Measurements from ENCODE around the gene PTPRD. TPM values are rescaled to one million over a fixed set of nuclear protein-coding genes. Genes with fewer than 3 reads are reported as not detected.

The PTPRD gene
- total and polyA plus RNA-seq, 2 of the 4 experiments (the other 2 are of a cell fraction) = 0.07 to 0.18 TPM

DNA sequence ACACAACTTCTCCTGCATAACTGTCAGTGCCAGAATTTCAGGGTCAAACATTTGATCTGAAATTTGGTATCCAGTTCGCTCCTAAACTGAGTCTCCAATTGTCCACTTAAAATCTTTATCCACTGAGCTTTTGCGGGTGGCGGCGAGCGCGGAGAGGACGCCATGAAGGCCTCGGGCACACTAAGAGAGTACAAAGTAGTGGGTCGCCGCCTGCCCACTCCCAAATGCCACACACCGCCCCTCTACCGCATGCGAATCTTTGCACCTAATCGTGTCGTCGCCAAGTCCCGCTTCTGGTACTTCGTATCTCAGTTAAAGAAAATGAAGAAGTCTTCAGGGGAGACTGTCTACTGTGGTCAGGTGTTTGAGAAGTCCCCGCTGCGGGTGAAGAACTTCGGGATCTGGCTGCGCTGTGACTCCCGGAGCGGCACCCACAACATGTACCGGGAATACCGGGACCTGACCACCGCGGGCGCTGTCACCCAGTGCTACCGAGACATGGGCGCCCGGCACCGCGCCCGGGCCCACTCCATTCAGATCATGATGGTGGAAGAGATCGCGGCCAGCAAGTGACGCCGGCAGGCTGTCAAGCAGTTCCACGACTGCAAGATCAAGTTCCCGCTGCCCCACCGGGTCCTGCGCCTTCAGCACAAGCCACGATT lies 1899.5 kb downstream of the PTPRD start:
- dilution Hi-C loops (cut with HindIII; ENCODE audit: low sequenced_read_pairs, unreplicated experiment) = no loop called here
- Histone ChIP-seq H2BK15ac (ENCODE audit: low read depth, low read length) (no peak overlapping the region), H3K4me2 (ENCODE audit: low read depth, low read length) (no peak overlapping the region), H3K79me1 (ENCODE audit: low read depth in 1 of 2, low read length in 2 of 2) (no peaks in the 10 kb centered on the region), H3K4me3 (ENCODE audit: insufficient read depth, low read depth, low read length) (no peak overlapping the region), H3K27me3 (ENCODE audit: control insufficient read depth, insufficient read depth, low read length) (no peaks in the 10 kb centered on the region), H3K9me1 (ENCODE audit: insufficient read depth, low read length) (no peaks in the 10 kb centered on the region), H3K4ac (ENCODE audit: low read depth, low read length) (no peak overlapping the region), H4K91ac (ENCODE audit: insufficient read depth, low read depth, low read length) (no peak overlapping the region), H3K4me1 (ENCODE audit: control insufficient read depth, insufficient read depth, low read length) (no peaks in the 10 kb centered on the region), H4K5ac (ENCODE audit: low read depth, low read length) (no peak overlapping the region), H2BK5ac (ENCODE audit: low read depth, low read length, poor library complexity, severe bottlenecking) (no peak overlapping the region), H3K9me3 (ENCODE audit: control insufficient read depth, insufficient read depth, low read length) (0 out of 2 replicates have a peak, but pooled peaks cover 1% of the 10 kb centered on the region), H3K18ac (ENCODE audit: low read depth, low read length) (no peak overlapping the region), H3K36me3 (ENCODE audit: control insufficient read depth, insufficient read depth, low read length) (no peaks in the 10 kb centered on the region), H3K9ac (ENCODE audit: low read depth, low read length) (no peak overlapping the region), H2AK9ac (replicated peaks; ENCODE audit: low read depth, low read length, poor library complexity) (no peak overlapping the region), H4K8ac (ENCODE audit: low read depth in 2 of 2, low read length in 2 of 2) (no peak overlapping the region), H2AFZ (replicated peaks; ENCODE audit: low read length, poor library complexity) (no peak overlapping the region), H3K14ac (replicated peaks; ENCODE audit: low read depth, low read length) (no peak overlapping the region), H3K56ac (ENCODE audit: extremely low read depth, insufficient read depth, low read length) (no peak overlapping the region), H4K20me1 (ENCODE audit: insufficient read depth, low read length) (no peaks in the 10 kb centered on the region), H2AK5ac (ENCODE audit: low read depth, low read length) (no peak overlapping the region), H2BK20ac (ENCODE audit: low read depth, low read length) (no peak overlapping the region), H3K27ac (ENCODE audit: insufficient read depth, low read length) (no peak overlapping the region), H2BK120ac (ENCODE audit: low read depth, low read length) (no peak overlapping the region), H3K23ac (ENCODE audit: low read depth, low read length) (no peak overlapping the region)
- ChIA-PET CTCF (no interaction called here), POLR2A (ENCODE audit: unreplicated experiment) (no interaction called here)
- TF ChIP-seq POLR2A (IDR thresholded peaks at IDR 0.05; ENCODE audit: low read depth, low read length) (no peak), SMC3 (IDR thresholded peaks at IDR 0.05; ENCODE audit: low read depth, low read length) (no peak), BHLHE40 (IDR thresholded peaks at IDR 0.05; ENCODE audit: low read depth, low read length) (no peak), MAZ (IDR thresholded peaks at IDR 0.05; ENCODE audit: borderline replicate concordance, low read depth, low read length) (no peak), MXI1 (IDR thresholded peaks at IDR 0.05; ENCODE audit: borderline replicate concordance, low read depth, low read length) (no peak), NFE2L2 (IDR thresholded peaks at IDR 0.05; ENCODE audit: low read depth, low read length) (no peak), CHD1 (IDR thresholded peaks at IDR 0.05; ENCODE audit: low read depth, low read length) (no peak), MAFK (IDR thresholded peaks at IDR 0.05; ENCODE audit: low read depth, low read length) (no peak), CTCF (conservative IDR thresholded peaks at IDR 0.05; ENCODE audit: low read depth, low read length) (no peak), FOS (IDR thresholded peaks at IDR 0.05; ENCODE audit: low read depth, low read length) (no peak), CEBPB (IDR thresholded peaks at IDR 0.05; ENCODE audit: low read depth, low read length) (no peak), RAD21 (IDR thresholded peaks at IDR 0.05; ENCODE audit: low read length) (no peak), RFX5 (IDR thresholded peaks at IDR 0.05; ENCODE audit: low read depth, low read length) (no peak), RCOR1 (IDR thresholded peaks at IDR 0.05; ENCODE audit: insufficient replicate concordance, low read length) (no peak)
- TF ChIP-seq, protein P1, sequence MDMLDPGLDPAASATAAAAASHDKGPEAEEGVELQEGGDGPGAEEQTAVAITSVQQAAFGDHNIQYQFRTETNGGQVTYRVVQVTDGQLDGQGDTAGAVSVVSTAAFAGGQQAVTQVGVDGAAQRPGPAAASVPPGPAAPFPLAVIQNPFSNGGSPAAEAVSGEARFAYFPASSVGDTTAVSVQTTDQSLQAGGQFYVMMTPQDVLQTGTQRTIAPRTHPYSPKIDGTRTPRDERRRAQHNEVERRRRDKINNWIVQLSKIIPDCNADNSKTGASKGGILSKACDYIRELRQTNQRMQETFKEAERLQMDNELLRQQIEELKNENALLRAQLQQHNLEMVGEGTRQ (IDR thresholded peaks at IDR 0.05; ENCODE audit: low read depth, low read length) = no peak
- TF ChIP-seq, protein P2, sequence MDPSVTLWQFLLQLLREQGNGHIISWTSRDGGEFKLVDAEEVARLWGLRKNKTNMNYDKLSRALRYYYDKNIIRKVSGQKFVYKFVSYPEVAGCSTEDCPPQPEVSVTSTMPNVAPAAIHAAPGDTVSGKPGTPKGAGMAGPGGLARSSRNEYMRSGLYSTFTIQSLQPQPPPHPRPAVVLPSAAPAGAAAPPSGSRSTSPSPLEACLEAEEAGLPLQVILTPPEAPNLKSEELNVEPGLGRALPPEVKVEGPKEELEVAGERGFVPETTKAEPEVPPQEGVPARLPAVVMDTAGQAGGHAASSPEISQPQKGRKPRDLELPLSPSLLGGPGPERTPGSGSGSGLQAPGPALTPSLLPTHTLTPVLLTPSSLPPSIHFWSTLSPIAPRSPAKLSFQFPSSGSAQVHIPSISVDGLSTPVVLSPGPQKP (IDR thresholded peaks at IDR 0.05; ENCODE audit: borderline replicate concordance, low read depth, low read length) = no peak
- WGBS, 2 experiments (ENCODE audit: extremely low coverage in 2 of 2, insufficient read length in 1 of 2) = 96% methylated on average over 16 of the region's 44 CpGs; no CpG with 5 or more reads in 1 of the 2 experiments
- intact Hi-C loops (cut with micrococcal nuclease) = no loop called here
- BruUV-seq (replicated peaks) = no TSS peak
- ATAC-seq (ENCODE audit: low read depth) (no peak), DNase-seq (no peak)
- in situ Hi-C loops (cut with MboI; ENCODE audit: low sequenced_read_pairs) = no loop called here
